ENCODE results near the gene TMEM200C.

TMEM200C gene

GRCh38 chr18:5930789-5931188, 35.5 kb upstream of the TMEM200C start:
- H3K4me3 ChIP-seq (replicated peaks; ENCODE audit: insufficient read depth, low read length), result no peak overlapping the region
- DNase-seq (ENCODE audit: low read depth in 1 of 2, low spot score in 1 of 2), result no peak
- H3K27me3 ChIP-seq (ENCODE audit: insufficient read depth, poor library complexity, severe bottlenecking), result no peaks in the 10 kb centered on the region
- TF ChIP-seq, protein P1, sequence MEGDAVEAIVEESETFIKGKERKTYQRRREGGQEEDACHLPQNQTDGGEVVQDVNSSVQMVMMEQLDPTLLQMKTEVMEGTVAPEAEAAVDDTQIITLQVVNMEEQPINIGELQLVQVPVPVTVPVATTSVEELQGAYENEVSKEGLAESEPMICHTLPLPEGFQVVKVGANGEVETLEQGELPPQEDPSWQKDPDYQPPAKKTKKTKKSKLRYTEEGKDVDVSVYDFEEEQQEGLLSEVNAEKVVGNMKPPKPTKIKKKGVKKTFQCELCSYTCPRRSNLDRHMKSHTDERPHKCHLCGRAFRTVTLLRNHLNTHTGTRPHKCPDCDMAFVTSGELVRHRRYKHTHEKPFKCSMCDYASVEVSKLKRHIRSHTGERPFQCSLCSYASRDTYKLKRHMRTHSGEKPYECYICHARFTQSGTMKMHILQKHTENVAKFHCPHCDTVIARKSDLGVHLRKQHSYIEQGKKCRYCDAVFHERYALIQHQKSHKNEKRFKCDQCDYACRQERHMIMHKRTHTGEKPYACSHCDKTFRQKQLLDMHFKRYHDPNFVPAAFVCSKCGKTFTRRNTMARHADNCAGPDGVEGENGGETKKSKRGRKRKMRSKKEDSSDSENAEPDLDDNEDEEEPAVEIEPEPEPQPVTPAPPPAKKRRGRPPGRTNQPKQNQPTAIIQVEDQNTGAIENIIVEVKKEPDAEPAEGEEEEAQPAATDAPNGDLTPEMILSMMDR (IDR thresholded peaks at IDR 0.05; ENCODE audit: insufficient read depth, low read length), result no peak
- no peak for TF ChIP-seq SPI1 (IDR thresholded peaks at IDR 0.05; ENCODE audit: borderline replicate concordance, low read depth)
- no peak for TF ChIP-seq POLR2AphosphoS5 (IDR thresholded peaks at IDR 0.05; ENCODE audit: low read depth)
- TF ChIP-seq GABPA (IDR thresholded peaks at IDR 0.05; ENCODE audit: low read depth), result no peak
- TF ChIP-seq REST (IDR thresholded peaks at IDR 0.05; ENCODE audit: insufficient replicate concordance, low read depth), result no peak
- no peak overlapping the region for H3K27ac ChIP-seq (replicated peaks)

DNA sequence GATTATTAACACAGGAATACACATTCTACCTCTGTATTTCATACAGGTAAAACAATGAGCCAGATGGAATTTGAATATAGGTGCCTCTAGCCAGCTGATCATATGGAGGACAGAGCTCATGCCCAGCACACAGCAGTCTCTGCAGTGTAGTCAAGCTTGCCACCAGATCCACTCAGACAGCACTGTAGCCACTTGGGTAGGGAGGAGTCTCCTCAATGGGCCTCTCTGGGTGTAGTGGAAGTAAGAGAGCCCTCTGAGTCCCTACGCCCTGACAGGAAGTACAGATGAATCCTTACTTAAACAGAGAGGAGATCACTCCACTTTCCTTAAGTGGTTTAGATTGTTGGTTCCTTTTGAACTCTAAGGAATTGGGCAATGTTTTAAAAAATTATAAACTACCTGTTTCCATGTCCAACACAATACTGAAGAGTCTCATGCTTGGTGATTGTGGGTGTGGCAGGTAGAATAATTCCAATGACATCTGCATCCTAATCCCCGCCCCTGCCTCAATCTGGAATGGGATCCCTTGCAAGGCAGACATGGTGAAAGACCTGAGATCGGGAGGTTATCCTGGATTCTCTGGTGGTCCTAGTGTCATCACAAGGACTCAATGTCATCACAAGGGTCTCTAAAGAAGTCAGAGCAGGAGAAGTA, 23.0 kb upstream of the TMEM200C start:
- no peak for DNase-seq (ENCODE audit: low read depth in 1 of 2, low spot score in 1 of 2)
- Histone ChIP-seq H3K27ac (replicated peaks) (no peak overlapping the region), H3K27me3 (ENCODE audit: insufficient read depth, poor library complexity, severe bottlenecking) (peaks cover 5% of the 10 kb centered on the region), H3K4me3 (replicated peaks; ENCODE audit: insufficient read depth, low read length) (no peak overlapping the region)
- TF ChIP-seq REST (IDR thresholded peaks at IDR 0.05; ENCODE audit: insufficient replicate concordance, low read depth) (no peak), SPI1 (IDR thresholded peaks at IDR 0.05; ENCODE audit: borderline replicate concordance, low read depth) (no peak), GABPA (IDR thresholded peaks at IDR 0.05; ENCODE audit: low read depth) (no peak), POLR2AphosphoS5 (IDR thresholded peaks at IDR 0.05; ENCODE audit: low read depth) (no peak)
- TF ChIP-seq, protein P1 (IDR thresholded peaks at IDR 0.05; ENCODE audit: insufficient read depth, low read length), result no peak

- DNase-seq (ENCODE audit: low read depth in 1 of 2, low spot score in 1 of 2), result no peak
- TF ChIP-seq, protein P1 (IDR thresholded peaks at IDR 0.05; ENCODE audit: insufficient read depth, low read length), result no peak
- TF ChIP-seq SPI1 (IDR thresholded peaks at IDR 0.05; ENCODE audit: borderline replicate concordance, low read depth), result no peak
- TF ChIP-seq REST (IDR thresholded peaks at IDR 0.05; ENCODE audit: insufficient replicate concordance, low read depth), result no peak
- no peak for TF ChIP-seq GABPA (IDR thresholded peaks at IDR 0.05; ENCODE audit: low read depth)
- TF ChIP-seq POLR2AphosphoS5 (IDR thresholded peaks at IDR 0.05; ENCODE audit: low read depth), result no peak
These were observed 19.6 kb upstream of the TMEM200C start for GRCh38 chr18:5914951-5915350.

More at GRCh38 chr18:5914951-5915350, 19.6 kb upstream of the TMEM200C start:
- H3K27me3 ChIP-seq (ENCODE audit: insufficient read depth, poor library complexity, severe bottlenecking), result peaks cover 11% of the 10 kb centered on the region
- no peak overlapping the region for H3K27ac ChIP-seq (replicated peaks)
- H3K4me3 ChIP-seq (replicated peaks; ENCODE audit: insufficient read depth, low read length), result no peak overlapping the region

Data from HL-60 (cell line).